ENCODE results near the gene MCF2L. TPM values are rescaled to one million over a fixed set of nuclear protein-coding genes. Genes with fewer than 3 reads are reported as not detected.
"Not testable (repeated sequence)": the region's sequence is repeated elsewhere in the genome, so short reads cannot be mapped to it uniquely, and the experiment has no call there.

Gene MCF2L
- polyA plus RNA-seq, 2 of the 4 experiments (the other 2 are of a cell fraction) = 0.36 to 0.92 TPM

DNA sequence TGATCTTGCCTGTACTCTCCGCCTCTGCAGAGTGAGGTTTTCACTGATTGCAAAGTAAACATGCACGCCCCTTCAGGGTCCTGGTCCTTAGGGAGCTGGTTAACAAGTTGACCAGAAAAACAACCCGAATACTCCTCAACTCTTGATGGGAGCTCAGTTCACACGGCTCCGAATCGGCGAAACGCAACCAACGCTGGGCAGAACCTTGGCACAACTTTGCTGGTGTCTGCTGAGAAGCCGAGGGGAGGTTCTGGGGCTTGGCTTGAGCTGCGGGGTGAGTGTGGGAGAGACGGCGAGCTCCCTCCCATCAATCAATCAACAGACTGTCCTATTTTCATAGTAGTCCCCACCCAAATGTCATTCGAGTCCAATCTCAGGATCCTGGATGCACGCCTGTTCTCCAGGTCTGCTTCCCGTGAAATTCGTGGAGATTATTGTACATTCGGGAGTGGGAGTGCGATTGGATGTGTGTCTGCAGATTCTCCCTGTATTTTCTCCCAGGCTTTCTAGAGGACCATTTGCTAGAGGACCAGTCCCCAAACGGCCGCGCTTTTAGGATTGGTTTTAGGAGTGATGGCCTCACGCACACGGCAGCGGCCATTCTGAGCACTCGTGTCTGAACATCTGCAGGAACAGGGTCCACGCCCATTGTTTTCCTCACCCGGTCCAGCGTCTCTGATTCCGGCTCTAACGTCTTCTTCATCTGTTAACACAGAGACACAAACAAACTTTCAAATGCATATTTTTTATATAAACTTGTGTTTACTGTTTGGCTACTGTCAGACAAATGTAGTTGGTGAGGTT is 85.0 kb downstream of the MCF2L start:
- no peak overlapping the region for H3K27ac ChIP-seq
- H3K4me2 ChIP-seq = no peak overlapping the region
- ATAC-seq (no peak), DNase-seq (ENCODE audit: low read depth in 1 of 2, low spot score in 1 of 2) (no peak), FAIRE-seq (no peak)
- WGBS (ENCODE audit: missing lambda C conversion rate) = 72% methylated on average over 24 of the region's 31 CpGs
- H3K4me1 ChIP-seq = no peaks in the 10 kb centered on the region
- no peak for TF ChIP-seq FOSL2 (IDR thresholded peaks at IDR 0.05)
- TF ChIP-seq FOSL2 (CRISPR knock-in tag; IDR thresholded peaks at IDR 0.05) = no peak
- TF ChIP-seq HOXA7 (CRISPR knock-in tag; IDR thresholded peaks at IDR 0.05) = no peak
- no peak for TF ChIP-seq FOSB (CRISPR knock-in tag; IDR thresholded peaks at IDR 0.05)
- no peak for TF ChIP-seq CBX8 (IDR thresholded peaks at IDR 0.05)
- TF ChIP-seq RFX5 (IDR thresholded peaks at IDR 0.05) = no peak
- no peak for TF ChIP-seq ZSCAN20 (CRISPR knock-in tag; IDR thresholded peaks at IDR 0.05)
- TF ChIP-seq PHF8 (IDR thresholded peaks at IDR 0.05; ENCODE audit: borderline replicate concordance, low read depth) = no peak
- TF ChIP-seq BHLHE40 (IDR thresholded peaks at IDR 0.05; ENCODE audit: low read depth, low read length) = no peak
- TF ChIP-seq KDM1A (IDR thresholded peaks at IDR 0.05; ENCODE audit: low read depth) = no peak
- no peak for TF ChIP-seq NR3C1 (IDR thresholded peaks at IDR 0.05)
- ChIA-PET POLR2A (no interaction called here), CTCF (no interaction called here)
- H3K9me3 ChIP-seq = peaks cover 5% of the 10 kb centered on the region; the same call in 1 of the 3 replicates
- no peak overlapping the region for H3K4me3 ChIP-seq

DNA sequence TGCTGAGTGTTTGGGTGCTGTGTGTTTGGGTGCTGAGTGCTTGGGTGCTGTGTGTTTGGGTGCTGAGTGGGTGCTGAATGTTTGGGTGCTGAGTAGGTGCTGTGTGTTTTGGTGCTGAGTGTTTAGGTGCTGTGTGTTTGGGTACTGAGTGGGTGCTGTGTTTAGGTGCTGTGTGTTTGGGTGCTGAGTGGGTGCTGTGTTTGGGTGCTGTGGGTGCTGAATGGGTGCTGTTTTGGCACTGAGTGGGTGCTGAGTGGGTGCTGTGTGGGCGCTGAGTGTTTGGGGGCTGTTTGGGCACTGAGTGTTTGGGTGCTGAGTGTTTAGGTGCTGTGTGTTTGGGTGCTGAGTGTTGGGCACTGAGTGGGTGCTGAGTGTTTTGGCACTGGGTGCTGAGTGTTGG is 88.1 kb downstream of the MCF2L start:
- DNase-seq (ENCODE audit: low read depth in 1 of 2, low spot score in 1 of 2) = no peak
- no peak for FAIRE-seq
- Histone ChIP-seq H3K4me3 (no peak overlapping the region), H3K27ac (no peak overlapping the region), H3K4me1 (no peaks in the 10 kb centered on the region), H3K4me2 (no peak overlapping the region), H3K9me3 (peaks cover 5% of the 10 kb centered on the region; the same call in 1 of the 3 replicates)
- ChIA-PET CTCF (no interaction called here), POLR2A (no interaction called here)
- WGBS (ENCODE audit: missing lambda C conversion rate) = 60% methylated on average over 1 of the region's 1 CpG
- no peak for ATAC-seq
- TF ChIP-seq HOXB5 (CRISPR knock-in tag; IDR thresholded peaks at IDR 0.05) = no peak
- TF ChIP-seq SMC3 (IDR thresholded peaks at IDR 0.05) = no peak
- TF ChIP-seq, protein P1, sequence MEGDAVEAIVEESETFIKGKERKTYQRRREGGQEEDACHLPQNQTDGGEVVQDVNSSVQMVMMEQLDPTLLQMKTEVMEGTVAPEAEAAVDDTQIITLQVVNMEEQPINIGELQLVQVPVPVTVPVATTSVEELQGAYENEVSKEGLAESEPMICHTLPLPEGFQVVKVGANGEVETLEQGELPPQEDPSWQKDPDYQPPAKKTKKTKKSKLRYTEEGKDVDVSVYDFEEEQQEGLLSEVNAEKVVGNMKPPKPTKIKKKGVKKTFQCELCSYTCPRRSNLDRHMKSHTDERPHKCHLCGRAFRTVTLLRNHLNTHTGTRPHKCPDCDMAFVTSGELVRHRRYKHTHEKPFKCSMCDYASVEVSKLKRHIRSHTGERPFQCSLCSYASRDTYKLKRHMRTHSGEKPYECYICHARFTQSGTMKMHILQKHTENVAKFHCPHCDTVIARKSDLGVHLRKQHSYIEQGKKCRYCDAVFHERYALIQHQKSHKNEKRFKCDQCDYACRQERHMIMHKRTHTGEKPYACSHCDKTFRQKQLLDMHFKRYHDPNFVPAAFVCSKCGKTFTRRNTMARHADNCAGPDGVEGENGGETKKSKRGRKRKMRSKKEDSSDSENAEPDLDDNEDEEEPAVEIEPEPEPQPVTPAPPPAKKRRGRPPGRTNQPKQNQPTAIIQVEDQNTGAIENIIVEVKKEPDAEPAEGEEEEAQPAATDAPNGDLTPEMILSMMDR (IDR thresholded peaks at IDR 0.05) = no peak
- no peak for TF ChIP-seq NFE2L2 (conservative IDR thresholded peaks at IDR 0.05; ENCODE audit: low read length)
- TF ChIP-seq CHD4 (IDR thresholded peaks at IDR 0.05; ENCODE audit: borderline replicate concordance) = no peak
- no peak for TF ChIP-seq JUN (IDR thresholded peaks at IDR 0.05)
- no peak for TF ChIP-seq RFX5 (IDR thresholded peaks at IDR 0.05)
- TF ChIP-seq HEYL (CRISPR knock-in tag; IDR thresholded peaks at IDR 0.05) = no peak
- TF ChIP-seq EHF (CRISPR knock-in tag; IDR thresholded peaks at IDR 0.05) = no peak
- TF ChIP-seq, protein P2, sequence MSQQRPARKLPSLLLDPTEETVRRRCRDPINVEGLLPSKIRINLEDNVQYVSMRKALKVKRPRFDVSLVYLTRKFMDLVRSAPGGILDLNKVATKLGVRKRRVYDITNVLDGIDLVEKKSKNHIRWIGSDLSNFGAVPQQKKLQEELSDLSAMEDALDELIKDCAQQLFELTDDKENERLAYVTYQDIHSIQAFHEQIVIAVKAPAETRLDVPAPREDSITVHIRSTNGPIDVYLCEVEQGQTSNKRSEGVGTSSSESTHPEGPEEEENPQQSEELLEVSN (IDR thresholded peaks at IDR 0.05; ENCODE audit: borderline replicate concordance, low read depth) = no peak
- no peak for TF ChIP-seq POLR2AphosphoS2 (conservative IDR thresholded peaks at IDR 0.05; ENCODE audit: low read length)
- no peak for TF ChIP-seq PHF8 (IDR thresholded peaks at IDR 0.05; ENCODE audit: borderline replicate concordance, low read depth)
- TF ChIP-seq KDM1A (IDR thresholded peaks at IDR 0.05; ENCODE audit: low read depth) = no peak
- no peak for TF ChIP-seq CHD2 (IDR thresholded peaks at IDR 0.05; ENCODE audit: low read length, partially characterized antibody)
- TF ChIP-seq, protein P3, sequence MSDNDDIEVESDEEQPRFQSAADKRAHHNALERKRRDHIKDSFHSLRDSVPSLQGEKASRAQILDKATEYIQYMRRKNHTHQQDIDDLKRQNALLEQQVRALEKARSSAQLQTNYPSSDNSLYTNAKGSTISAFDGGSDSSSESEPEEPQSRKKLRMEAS (IDR thresholded peaks at IDR 0.05) = no peak
- no peak for TF ChIP-seq KDM5A (IDR thresholded peaks at IDR 0.05)
- no peak for TF ChIP-seq MAFK (IDR thresholded peaks at IDR 0.05; ENCODE audit: partially characterized antibody)
- TF ChIP-seq NR3C1 (IDR thresholded peaks at IDR 0.05) = no peak
- TF ChIP-seq SREBF2 (IDR thresholded peaks at IDR 0.05) = no peak

DNA sequence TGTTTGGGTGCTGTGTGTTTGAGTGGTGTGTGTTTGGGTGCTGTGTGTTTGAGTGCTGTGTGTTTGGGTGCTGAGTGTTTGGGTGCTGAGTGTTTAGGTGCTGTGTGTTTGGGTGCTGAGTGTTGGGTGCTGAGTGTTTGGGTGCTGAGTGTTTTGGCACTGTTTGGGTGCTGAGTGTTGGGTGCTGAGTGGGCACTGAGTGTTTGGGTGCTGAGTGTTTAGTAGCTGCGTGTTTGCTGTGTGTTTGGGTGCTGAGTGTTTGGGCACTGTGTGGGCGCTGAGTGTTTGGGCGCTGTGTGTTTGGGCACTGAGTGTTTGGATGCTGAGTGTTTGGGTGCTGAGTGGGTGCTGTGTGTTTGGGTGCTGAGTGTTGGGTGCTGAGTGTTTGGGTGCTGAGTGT is 88.5 kb downstream of the MCF2L start:
- H3K9me3 ChIP-seq; H3K27ac ChIP-seq; H3K4me1 ChIP-seq; DNase-seq (ENCODE audit: low read depth in 1 of 2, low spot score in 1 of 2); POLR2A ChIA-PET; H3K4me2 ChIP-seq; ATAC-seq; FAIRE-seq; CTCF ChIA-PET; H3K4me3 ChIP-seq: not testable (repeated sequence)
- WGBS (ENCODE audit: missing lambda C conversion rate) = 86% methylated on average over 2 of the region's 3 CpGs

Data from A549 (cell line).